ENCODE data around the gene PCDH9.

PCDH9 gene

GRCh38 chr13:67137044-67137735, 92.9 kb downstream of the PCDH9 start:
- Histone ChIP-seq H3K36me3 (ENCODE audit: insufficient read depth, low read length) (no peaks in the 10 kb centered on the region), H3K4me1 (ENCODE audit: insufficient read depth, low read length, poor library complexity, severe bottlenecking) (peaks cover 12% of the 10 kb centered on the region), H3K4me2 (ENCODE audit: low read depth, low read length, poor library complexity, severe bottlenecking) (no peak overlapping the region), H2AFZ (ENCODE audit: low read length) (no peak overlapping the region), H3K9me3 (ENCODE audit: insufficient read depth, low read depth, low read length) (no peaks in the 10 kb centered on the region), H3K27me3 (ENCODE audit: insufficient read depth, low read length, poor library complexity, severe bottlenecking) (no peaks in the 10 kb centered on the region), H3K4me3 (ENCODE audit: low read length, poor library complexity, severe bottlenecking) (no peak overlapping the region), H4K20me1 (ENCODE audit: insufficient read depth, low read length, poor library complexity, severe bottlenecking) (no peaks in the 10 kb centered on the region), H3K9me2 (replicated peaks; ENCODE audit: low read depth, low read length) (no peaks in the 10 kb centered on the region), H3F3A (ENCODE audit: low read depth) (no peaks in the 10 kb centered on the region), H3K9ac (ENCODE audit: low read depth, low read length, poor library complexity, severe bottlenecking) (no peak overlapping the region), H3K79me2 (ENCODE audit: insufficient read depth, low read length) (no peaks in the 10 kb centered on the region)
- no peak for TF ChIP-seq EZH2phosphoT487 (IDR thresholded peaks at IDR 0.05; ENCODE audit: borderline replicate concordance)
- TF ChIP-seq, protein P1, sequence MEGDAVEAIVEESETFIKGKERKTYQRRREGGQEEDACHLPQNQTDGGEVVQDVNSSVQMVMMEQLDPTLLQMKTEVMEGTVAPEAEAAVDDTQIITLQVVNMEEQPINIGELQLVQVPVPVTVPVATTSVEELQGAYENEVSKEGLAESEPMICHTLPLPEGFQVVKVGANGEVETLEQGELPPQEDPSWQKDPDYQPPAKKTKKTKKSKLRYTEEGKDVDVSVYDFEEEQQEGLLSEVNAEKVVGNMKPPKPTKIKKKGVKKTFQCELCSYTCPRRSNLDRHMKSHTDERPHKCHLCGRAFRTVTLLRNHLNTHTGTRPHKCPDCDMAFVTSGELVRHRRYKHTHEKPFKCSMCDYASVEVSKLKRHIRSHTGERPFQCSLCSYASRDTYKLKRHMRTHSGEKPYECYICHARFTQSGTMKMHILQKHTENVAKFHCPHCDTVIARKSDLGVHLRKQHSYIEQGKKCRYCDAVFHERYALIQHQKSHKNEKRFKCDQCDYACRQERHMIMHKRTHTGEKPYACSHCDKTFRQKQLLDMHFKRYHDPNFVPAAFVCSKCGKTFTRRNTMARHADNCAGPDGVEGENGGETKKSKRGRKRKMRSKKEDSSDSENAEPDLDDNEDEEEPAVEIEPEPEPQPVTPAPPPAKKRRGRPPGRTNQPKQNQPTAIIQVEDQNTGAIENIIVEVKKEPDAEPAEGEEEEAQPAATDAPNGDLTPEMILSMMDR (conservative IDR thresholded peaks at IDR 0.05; ENCODE audit: low read length): no peak

- Histone ChIP-seq H4K20me1 (ENCODE audit: insufficient read depth, low read length, poor library complexity, severe bottlenecking) (no peaks in the 10 kb centered on the region), H2AFZ (ENCODE audit: low read length) (no peak overlapping the region), H3F3A (ENCODE audit: low read depth) (no peaks in the 10 kb centered on the region), H3K36me3 (ENCODE audit: insufficient read depth, low read length) (no peaks in the 10 kb centered on the region), H3K4me2 (ENCODE audit: low read depth, low read length, poor library complexity, severe bottlenecking) (no peak overlapping the region), H3K4me1 (ENCODE audit: insufficient read depth, low read length, poor library complexity, severe bottlenecking) (peaks cover 12% of the 10 kb centered on the region), H3K4me3 (ENCODE audit: low read length, poor library complexity, severe bottlenecking) (no peak overlapping the region), H3K9ac (ENCODE audit: low read depth, low read length, poor library complexity, severe bottlenecking) (no peak overlapping the region), H3K9me3 (ENCODE audit: insufficient read depth, low read depth, low read length) (no peaks in the 10 kb centered on the region), H3K27me3 (ENCODE audit: insufficient read depth, low read length, poor library complexity, severe bottlenecking) (no peaks in the 10 kb centered on the region), H3K9me2 (replicated peaks; ENCODE audit: low read depth, low read length) (no peaks in the 10 kb centered on the region), H3K79me2 (ENCODE audit: insufficient read depth, low read length) (no peaks in the 10 kb centered on the region)
- TF ChIP-seq EZH2phosphoT487 (IDR thresholded peaks at IDR 0.05; ENCODE audit: borderline replicate concordance): no peak
- TF ChIP-seq, protein P1 (conservative IDR thresholded peaks at IDR 0.05; ENCODE audit: low read length): no peak
Measured at GRCh38 chr13:67136157-67136556, 94.0 kb downstream of the PCDH9 start.

- Histone ChIP-seq H3K4me1 (ENCODE audit: insufficient read depth, low read length, poor library complexity, severe bottlenecking) (peaks cover 12% of the 10 kb centered on the region), H3K4me3 (ENCODE audit: low read length, poor library complexity, severe bottlenecking) (no peak overlapping the region), H3K4me2 (ENCODE audit: low read depth, low read length, poor library complexity, severe bottlenecking) (no peak overlapping the region), H3K27me3 (ENCODE audit: insufficient read depth, low read length, poor library complexity, severe bottlenecking) (no peaks in the 10 kb centered on the region), H3K9me2 (replicated peaks; ENCODE audit: low read depth, low read length) (no peaks in the 10 kb centered on the region), H3K79me2 (ENCODE audit: insufficient read depth, low read length) (no peaks in the 10 kb centered on the region), H3K36me3 (ENCODE audit: insufficient read depth, low read length) (no peaks in the 10 kb centered on the region), H2AFZ (ENCODE audit: low read length) (no peak overlapping the region), H4K20me1 (ENCODE audit: insufficient read depth, low read length, poor library complexity, severe bottlenecking) (no peaks in the 10 kb centered on the region), H3K9ac (ENCODE audit: low read depth, low read length, poor library complexity, severe bottlenecking) (no peak overlapping the region), H3F3A (ENCODE audit: low read depth) (no peaks in the 10 kb centered on the region), H3K9me3 (ENCODE audit: insufficient read depth, low read depth, low read length) (no peaks in the 10 kb centered on the region)
- TF ChIP-seq, protein P1 (conservative IDR thresholded peaks at IDR 0.05; ENCODE audit: low read length): no peak
- TF ChIP-seq EZH2phosphoT487 (IDR thresholded peaks at IDR 0.05; ENCODE audit: borderline replicate concordance): no peak
Measured at GRCh38 chr13:67135356-67135755, 94.8 kb downstream of the PCDH9 start.

Measured in Loucy (cell line).